ENCODE measurements around the gene FOXL1. TPM values are rescaled to one million over a fixed set of nuclear protein-coding genes. Genes with fewer than 3 reads are reported as not detected.

FOXL1 gene
- polyA plus RNA-seq (2012; ENCODE audit: insufficient read length, low read depth): 1.9 TPM

GRCh38 chr16:86578061-86578599, at the start of gene FOXL1:
FOXL1 (plus strand) TSS chr16:86578549; CDS start chr16:86578724, 175 bp downstream.
- TF ChIP-seq REST (IDR thresholded peaks at IDR 0.05; ENCODE audit: insufficient read depth in 1 of 2, low read depth in 2 of 2, low read length in 2 of 2) (no peak), SIN3A (IDR thresholded peaks at IDR 0.05; ENCODE audit: borderline replicate concordance, insufficient read depth, low read length) (no peak), TAF1 (IDR thresholded peaks at IDR 0.05; ENCODE audit: borderline replicate concordance, insufficient read depth, low read length) (no peak; the same call in 1 of the 2 replicates), POLR2AphosphoS5 (IDR thresholded peaks at IDR 0.05; ENCODE audit: low read depth, low read length) (no peak), FOXP2 (optimal IDR thresholded peaks at IDR 0.05; ENCODE audit: borderline replicate concordance, extremely low read depth, extremely low read length, insufficient read depth) (no peak)

- TF ChIP-seq SIN3A (IDR thresholded peaks at IDR 0.05; ENCODE audit: borderline replicate concordance, insufficient read depth, low read length) (no peak), REST (IDR thresholded peaks at IDR 0.05; ENCODE audit: insufficient read depth in 1 of 2, low read depth in 2 of 2, low read length in 2 of 2) (no peak), POLR2AphosphoS5 (IDR thresholded peaks at IDR 0.05; ENCODE audit: low read depth, low read length) (no peak), TAF1 (IDR thresholded peaks at IDR 0.05; ENCODE audit: borderline replicate concordance, insufficient read depth, low read length) (no peak), FOXP2 (optimal IDR thresholded peaks at IDR 0.05; ENCODE audit: borderline replicate concordance, extremely low read depth, extremely low read length, insufficient read depth) (no peak)
Measured at GRCh38 chr16:86529160-86529559, 49.2 kb upstream of the FOXL1 start.

- TF ChIP-seq FOXP2 (optimal IDR thresholded peaks at IDR 0.05; ENCODE audit: borderline replicate concordance, extremely low read depth, extremely low read length, insufficient read depth) (no peak), POLR2AphosphoS5 (IDR thresholded peaks at IDR 0.05; ENCODE audit: low read depth, low read length) (no peak), SIN3A (IDR thresholded peaks at IDR 0.05; ENCODE audit: borderline replicate concordance, insufficient read depth, low read length) (no peak), REST (IDR thresholded peaks at IDR 0.05; ENCODE audit: insufficient read depth in 1 of 2, low read depth in 2 of 2, low read length in 2 of 2) (no peak), TAF1 (IDR thresholded peaks at IDR 0.05; ENCODE audit: borderline replicate concordance, insufficient read depth, low read length) (no peak)
Measured at GRCh38 chr16:86530251-86531190, 47.8 kb upstream of the FOXL1 start.

- no peak for TF ChIP-seq POLR2AphosphoS5 (IDR thresholded peaks at IDR 0.05; ENCODE audit: low read depth, low read length)
- TF ChIP-seq REST (IDR thresholded peaks at IDR 0.05; ENCODE audit: insufficient read depth in 1 of 2, low read depth in 2 of 2, low read length in 2 of 2): no peak
- no peak for TF ChIP-seq SIN3A (IDR thresholded peaks at IDR 0.05; ENCODE audit: borderline replicate concordance, insufficient read depth, low read length)
- no peak for TF ChIP-seq FOXP2 (optimal IDR thresholded peaks at IDR 0.05; ENCODE audit: borderline replicate concordance, extremely low read depth, extremely low read length, insufficient read depth)
- TF ChIP-seq TAF1 (IDR thresholded peaks at IDR 0.05; ENCODE audit: borderline replicate concordance, insufficient read depth, low read length): no peak
Measured at GRCh38 chr16:86531191-86531545, 47.2 kb upstream of the FOXL1 start.

Data from PFSK-1 (cell line).